Activated T-cell treated with anti-CD3 and anti-CD28 coated beads for 1 hour (primary cell): Measurements from ENCODE around the gene CRABP2.
A peak's percentile ranks its signal among the peaks of the same experiment; 100 is the strongest.

Experiments used
- DNase-seq: peaks from one replicate; pipeline ENCODE4 v3.0.0-alpha.2; 2020; ENCODE audit warnings: low read depth

The CRABP2 gene

DNA sequence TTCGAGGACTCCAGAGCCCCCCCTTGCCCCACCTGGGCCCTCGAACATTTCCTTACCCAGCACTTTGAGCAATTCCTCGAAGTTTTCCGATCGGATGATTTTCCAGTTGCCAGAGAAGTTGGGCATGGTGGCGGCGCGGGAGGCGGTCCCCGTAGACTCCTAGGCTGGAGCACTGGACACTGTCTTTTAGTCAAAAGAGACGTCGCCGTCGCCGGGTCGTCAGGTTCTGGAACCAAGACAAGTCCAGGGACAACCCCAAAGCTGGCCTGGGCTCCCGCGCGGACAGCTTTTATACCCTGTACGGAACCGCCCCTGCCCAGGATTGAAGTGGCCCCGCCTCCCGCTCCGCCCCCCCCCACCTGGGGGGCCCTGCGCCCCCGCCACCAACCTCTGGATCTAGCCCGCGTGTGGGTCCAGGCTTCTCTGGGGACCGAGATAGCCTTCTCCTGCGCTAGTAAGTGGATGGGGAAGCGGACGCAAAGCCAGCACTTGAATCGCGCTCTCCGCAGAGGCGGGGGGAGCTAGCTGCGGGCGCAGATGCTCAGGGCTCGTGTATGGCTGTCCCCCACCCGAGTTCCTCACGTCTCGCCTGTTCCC lies at the start of gene CRABP2:
CRABP2 (minus strand) TSS at position 263 of the 597 bp plus-strand sequence; CDS start at position 126, 137 bp downstream.
- DNase-seq = no peak

DNA sequence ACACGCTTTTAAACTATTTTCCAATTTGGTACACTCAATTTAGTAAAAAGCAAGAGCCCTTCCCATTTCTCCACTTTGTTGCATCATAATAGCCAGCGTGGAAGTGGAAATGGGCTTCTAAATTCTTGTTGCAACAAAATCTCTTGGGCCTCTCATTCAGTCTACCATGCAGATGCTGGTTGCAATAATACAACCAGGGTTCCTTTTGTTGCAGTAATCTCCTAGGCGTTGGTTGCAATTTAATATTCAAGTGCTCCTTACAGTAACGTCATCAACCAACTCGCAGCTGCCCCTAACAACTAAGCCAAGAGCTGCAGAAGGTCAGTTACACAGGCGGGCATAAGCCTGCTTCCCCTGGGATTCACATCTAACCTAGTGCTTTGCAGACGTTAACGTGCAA lies 48.8 kb upstream of the CRABP2 start:
- no peak for DNase-seq

DNA sequence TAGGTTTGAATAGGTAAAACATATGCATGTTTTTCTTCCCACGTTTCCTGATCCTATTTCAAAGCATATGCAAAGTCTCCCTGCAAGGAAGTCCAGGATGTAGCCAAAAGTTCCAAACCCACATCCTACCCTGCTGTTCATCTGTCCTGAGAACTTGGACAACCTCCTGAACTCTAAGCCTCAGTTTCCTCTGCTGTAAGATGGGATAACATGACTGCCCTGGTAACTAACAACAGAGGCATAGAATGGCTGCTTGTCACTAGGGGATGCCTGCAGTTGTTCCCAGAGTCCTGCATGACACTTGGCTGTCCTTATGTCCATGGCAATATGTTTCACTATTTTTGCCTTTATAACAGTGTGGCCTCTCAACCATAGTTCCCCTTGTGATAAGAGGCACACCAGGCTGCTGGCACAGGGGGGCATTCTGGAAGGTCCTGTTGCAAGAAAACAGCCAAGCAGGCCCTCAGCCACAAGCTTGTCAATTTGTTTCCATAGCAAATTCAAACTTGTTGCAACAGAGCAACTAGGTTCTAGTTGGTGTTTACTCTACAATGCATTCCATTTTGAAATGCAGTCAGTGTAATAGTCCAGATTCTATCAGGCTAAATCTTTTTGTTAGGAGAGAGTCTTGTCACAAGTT lies 47.6 kb upstream of the CRABP2 start:
- DNase-seq = no peak

DNA sequence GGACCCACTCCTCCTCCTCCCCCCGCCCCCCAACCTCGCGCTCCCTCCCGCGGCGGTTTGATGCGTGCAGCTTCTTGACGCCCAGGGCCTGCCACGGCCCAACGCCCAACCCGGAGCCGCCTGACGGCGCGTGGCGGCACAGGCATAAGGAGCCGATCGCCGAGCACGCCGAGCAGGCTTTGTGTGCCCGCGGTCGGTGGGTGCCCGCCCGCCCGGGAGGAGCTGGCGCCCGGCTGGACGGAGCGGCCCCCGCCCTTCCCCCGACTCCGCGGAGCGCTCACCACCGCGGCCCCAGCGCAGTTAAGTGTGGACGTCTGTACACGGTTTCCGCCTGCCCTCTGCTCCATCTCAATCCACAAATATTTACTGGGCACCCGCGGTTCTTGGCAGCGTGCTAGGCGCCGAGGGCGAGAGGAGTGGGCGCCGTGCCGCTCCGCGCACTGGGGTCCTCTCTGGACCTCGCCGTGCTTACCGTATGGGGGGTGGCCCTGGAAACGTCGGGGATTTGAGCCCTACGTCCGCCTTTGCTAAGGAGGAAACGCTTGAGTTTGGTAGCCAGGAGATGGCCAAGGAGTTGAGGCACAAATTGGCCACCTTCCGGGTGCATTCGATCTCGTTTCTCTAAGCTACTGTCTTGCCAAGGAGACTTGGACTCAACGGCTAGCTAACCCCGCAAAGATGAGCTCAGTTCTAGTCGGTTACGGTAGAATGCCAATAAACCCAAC lies 46.5 kb upstream of the CRABP2 start:
- DNase-seq = peak; percentile 96

DNA sequence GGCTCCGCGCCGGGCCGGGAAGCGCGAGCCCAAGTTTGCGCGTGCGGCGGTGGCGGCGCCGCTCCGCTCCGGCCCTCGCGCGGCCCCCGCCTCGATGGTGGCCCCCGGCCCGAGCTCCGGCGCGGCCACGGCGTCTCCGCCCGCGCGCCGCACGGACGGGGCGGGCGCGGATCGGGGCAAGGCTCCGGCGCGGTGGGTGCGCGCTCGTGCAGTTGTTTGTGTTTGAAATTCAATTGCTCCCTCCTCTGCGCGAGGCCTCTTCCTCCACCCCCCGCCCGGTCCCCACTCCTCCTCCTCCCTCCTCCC lies 46.0 kb upstream of the CRABP2 start, which contains the start of gene HDGF:
HDGF (minus strand) TSS at position 225 of the 306 bp plus-strand sequence. CDS start 246 bp downstream, outside the sequence.
- no peak for DNase-seq

DNA sequence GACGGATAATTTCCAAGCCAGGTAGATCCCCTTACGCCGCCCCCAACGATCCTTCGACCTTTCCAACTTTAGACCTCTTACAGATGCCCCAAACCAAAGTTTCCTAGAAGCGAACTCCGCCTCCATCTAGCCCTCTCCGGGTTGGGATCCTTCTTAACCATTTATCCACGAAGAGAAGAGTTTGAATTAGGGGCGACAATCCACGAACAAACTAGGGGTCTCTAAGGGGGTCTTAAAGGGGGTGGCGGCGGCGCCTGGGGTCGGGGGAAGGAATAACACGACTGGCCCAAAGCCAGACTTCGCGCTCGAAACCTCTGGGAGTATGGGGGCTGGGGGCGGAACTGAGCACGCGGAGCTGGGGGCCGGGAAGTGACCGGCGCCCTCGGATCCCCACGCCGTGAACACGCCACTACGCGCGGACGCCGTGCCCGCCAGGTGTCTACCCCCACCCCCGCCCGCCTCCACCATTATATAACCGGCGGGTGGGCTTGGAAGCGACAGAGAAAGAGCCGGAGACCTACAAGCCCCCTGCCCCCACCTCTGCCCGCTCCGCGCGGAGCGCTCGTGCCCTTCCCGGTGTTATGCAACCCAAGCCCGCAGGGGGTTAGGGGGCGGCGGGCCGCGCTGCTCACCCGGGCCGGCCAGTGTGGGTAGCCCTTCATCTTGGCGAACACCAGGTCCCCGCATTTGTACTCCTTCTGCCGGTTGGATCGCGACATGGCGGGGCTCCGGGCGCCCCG lies 45.5 kb upstream of the CRABP2 start:
- DNase-seq = peak; percentile 27

DNA sequence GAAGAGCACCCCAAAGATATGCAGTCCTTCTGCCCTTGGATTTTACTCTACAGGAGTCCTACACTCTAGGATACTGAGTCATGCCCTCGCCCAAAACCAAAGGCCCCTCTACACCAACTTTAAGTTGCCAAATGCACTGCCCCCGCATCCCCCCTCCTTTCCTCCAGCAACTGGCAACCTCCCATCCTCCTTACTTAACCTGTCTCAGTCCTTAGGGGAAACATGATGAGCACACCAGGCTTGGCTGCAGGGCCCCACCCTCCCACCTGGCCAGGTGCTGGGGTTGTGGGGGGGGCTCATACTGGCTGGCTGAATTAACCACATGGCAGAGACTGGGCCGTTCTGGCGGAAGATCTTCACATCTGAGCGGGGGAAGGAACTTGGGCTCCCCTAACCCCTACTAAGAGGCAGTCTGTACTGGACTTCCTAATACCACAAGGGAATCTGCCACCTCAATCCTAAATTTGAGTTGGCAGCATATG lies 44.8 kb upstream of the CRABP2 start:
- DNase-seq = no peak

DNA sequence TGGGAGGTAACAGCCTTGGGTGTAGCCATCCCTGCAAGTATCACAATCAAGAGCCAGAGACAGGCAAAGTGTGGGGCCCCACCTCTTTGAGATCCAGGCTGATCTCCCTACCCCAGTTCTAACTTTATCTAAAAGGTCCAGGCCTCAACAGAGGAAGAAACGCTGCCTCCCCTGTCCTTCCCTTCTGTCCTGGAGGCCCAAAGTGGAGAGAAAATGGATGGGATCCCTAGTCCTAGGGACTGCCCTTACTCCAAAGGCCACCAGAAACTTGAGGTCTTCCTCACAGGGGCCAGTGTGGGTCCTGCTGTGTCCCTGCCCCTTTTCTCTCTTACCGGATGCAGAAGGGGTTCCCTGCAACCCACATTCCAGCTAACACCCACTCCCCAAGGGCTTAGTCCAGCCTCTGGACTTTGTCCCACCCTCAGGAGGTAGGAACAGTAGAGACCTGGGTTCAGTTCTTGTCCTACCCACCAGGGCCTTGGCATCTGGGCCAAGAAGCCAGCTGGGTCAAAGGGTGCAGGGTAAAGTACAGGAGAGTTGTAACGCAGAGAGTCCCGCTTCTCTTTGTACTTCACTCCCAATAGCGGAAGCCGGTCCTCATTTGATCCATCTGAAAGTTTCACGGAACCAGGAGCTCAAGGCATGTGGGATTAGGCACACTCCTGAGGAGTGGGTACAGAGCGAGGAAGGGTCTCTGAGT lies 44.2 kb upstream of the CRABP2 start:
- no peak for DNase-seq

DNA sequence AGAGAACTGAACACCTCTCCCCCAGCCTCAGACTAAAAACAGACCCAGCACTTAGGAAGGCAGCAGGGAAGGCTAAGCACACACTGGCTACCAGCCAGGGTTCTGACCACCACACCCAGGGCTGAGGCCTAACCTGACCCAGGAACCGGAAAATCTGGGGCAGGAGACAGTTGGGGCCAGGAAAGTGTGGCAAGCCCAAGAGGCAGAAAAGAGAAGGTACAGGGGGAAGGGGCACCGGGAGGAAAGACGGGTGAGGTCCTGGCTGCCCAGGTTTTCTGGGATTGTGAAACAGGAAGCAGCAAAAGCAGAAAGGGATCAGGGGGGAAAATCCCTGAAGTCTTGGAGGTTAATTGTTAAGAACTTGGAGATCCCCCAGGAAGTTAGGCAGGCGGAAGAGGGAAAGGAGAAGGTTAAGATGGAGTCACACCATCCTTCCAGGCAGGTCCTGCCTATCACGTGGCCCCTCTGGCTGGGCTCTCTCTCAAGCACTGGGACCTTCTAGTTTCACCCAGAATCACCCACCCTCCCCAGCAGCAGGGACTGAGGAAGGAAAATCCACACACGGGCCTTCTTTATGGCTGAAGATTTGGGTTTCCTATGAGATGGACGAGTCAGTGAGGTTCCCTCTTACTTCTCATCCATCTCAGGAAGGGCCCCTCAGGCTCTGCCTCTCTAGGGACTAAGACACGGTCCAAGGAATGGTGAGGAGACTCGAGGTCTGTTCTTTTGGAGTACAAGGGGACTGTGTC lies 43.5 kb upstream of the CRABP2 start:
- no peak for DNase-seq

DNA sequence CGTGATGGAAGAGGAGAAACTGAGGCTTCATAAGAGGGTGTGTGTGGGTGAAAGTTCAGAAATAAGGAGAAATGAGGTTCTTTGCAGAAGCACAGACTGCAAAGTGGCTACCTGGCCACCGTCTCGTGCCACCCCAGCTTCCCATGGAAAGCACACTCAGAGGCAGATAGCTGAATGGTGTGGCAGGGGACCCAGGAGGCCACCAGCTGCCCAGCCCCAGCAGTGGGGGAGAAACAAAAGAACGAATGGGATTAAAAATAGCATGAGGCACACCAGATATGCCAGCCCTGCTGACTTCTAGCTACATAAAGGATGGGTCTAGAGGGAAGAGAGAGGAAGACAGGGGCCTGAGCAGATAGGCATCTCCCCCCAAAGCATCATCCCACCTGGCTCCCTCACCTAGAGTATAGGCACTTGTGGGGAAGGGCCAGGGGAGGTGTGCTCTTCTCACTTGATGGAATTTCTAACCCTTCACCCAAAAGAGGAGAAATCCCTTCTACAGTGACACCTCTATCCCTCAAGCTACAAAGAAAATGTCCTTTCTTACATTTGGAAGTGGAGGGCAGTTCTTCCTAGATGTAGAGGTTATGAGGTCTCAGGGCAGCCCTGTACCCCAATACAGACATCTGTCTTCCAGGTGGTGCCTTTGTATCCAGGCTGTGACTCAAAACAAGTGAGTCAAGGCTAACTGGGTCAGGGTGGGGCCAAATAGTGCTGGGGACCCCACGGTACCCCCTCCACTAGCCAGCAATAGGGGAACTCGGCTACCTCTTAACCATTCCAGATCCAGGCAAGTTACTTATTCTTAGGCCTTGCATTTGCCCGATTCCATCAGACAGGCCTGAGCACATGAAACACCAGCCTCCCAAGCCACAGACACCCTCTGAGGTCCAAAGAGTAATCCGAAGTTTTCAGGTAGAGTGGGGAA lies 42.6 kb upstream of the CRABP2 start:
- DNase-seq = no peak

DNA sequence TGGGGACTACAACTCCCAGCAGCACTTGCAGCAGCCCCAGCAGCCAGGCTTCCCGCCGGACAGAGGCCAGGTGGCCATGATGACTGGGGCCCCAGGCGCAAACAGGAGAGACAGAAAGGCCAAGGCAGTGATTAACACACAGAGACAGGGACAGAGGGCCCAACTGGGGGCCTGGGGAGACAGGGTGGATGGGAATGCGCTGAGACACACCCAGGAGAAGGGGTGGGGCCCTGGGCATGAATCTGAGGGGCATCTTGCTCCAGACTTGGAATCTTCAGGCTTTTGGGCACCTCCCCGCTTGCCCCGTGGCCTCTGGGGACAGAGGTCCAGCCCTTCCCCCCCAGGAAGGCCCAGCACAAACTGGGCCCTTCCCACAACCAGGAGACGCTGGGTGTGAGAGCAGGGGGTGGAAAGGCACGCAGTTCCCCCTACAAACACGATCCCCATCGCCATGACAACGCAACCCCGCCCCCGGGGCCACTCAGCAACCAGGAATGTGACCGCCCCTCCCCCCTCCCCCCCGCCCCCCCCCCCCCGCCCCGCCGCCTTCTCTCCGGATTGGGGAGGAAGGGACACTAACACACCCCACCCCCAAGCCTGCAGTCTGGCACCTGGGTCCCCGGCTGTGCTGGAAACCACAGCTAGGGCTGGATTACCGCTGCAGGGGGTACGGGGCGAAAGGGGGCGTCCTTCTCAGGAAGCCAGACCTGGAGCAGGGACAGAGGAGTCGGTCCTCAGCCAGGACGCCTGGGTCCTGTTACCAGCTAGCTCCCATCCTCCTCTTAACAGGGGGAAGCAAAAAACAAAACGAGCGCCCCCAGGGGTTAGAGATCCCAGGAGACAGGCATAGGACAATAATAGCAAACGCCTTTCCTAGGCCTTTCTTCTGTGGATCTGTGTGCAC lies 41.6 kb upstream of the CRABP2 start:
- peak; percentile 36 for DNase-seq

DNA sequence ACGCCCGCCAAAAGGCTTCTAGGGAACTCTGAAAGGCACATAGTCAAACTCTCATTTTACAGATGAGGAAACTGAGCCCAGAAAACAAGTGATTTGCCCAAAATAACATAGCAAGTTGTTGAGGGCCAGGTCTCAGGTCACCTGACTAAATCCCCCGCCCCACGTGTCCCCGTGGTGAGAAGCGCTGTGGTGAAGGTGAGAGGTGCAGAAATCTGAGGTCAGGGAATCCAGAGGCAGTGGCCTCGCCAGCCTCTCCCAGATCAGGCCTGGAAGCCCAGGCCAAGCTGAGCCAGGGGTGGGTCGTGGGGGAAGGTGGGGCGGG lies 41.0 kb upstream of the CRABP2 start:
- no peak for DNase-seq

DNA sequence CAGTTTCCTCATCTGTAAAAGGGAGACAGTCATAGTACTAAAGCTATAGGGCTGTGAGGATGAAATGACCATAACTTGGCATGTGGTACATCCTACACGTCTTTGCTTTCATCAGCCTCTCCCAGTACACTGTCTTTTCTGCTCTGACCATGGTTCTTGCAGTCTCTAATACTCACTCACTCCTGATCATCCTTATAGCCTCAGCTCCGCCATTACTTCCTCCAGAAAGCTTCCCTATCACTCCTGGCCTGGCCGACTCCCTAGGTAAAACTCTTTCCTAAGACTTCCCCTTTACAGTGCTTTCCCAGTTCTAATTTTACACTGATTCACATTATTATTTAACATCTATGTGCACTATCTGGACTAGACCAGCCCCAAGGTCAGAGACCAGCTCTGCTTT lies 40.5 kb upstream of the CRABP2 start:
- no peak for DNase-seq

DNA sequence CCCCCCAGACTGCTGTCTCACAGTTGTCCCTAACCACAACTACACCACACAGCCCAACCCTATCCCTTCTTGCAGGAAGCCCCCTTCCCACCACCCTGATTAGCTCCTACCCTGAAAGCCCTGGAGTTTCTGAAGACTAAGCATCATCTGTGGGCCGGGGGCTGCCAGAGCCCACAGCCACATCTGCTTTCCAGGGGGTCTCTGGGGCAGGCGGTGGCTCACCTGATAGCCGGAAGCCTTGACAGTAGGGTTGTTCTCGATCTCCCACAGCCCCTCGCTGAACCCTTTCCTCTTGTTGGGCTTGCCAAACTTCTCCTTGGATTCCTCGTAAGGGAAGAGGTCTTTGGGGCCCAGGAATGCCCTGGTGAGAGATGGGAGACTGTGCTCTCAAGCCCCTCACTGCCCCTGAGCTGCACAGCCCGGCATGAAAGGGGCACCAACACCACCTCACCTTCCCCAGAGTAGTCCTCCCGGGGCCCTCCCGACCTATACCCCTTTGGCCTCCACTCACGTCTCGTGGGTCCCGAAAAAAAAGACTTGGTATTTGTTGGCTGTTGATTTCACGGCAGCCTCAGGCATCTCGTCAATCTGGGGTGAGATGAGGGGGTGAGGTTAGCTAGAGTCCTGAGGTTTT lies 39.5 kb upstream of the CRABP2 start:
- DNase-seq = no peak

DNA sequence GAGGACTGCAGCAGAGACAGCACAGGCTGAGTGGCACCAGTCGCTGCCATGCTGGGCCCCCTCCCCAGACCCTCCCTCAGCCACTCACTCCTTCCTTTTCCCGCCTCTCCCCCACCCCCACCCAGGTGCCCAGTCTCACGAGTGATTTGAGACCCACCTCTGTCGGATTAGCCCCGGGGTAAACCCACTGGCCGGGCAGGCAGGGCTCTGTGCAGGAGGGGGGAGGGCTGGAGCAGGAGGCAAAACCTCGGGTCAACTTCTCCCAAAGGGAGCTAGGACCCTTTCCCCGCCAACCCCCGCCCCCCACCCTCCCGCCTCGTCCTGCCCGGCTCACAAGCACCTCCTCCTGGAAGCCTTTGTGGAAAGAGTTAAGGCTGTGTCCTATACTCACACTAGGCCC lies 39.0 kb upstream of the CRABP2 start:
- no peak for DNase-seq

DNA sequence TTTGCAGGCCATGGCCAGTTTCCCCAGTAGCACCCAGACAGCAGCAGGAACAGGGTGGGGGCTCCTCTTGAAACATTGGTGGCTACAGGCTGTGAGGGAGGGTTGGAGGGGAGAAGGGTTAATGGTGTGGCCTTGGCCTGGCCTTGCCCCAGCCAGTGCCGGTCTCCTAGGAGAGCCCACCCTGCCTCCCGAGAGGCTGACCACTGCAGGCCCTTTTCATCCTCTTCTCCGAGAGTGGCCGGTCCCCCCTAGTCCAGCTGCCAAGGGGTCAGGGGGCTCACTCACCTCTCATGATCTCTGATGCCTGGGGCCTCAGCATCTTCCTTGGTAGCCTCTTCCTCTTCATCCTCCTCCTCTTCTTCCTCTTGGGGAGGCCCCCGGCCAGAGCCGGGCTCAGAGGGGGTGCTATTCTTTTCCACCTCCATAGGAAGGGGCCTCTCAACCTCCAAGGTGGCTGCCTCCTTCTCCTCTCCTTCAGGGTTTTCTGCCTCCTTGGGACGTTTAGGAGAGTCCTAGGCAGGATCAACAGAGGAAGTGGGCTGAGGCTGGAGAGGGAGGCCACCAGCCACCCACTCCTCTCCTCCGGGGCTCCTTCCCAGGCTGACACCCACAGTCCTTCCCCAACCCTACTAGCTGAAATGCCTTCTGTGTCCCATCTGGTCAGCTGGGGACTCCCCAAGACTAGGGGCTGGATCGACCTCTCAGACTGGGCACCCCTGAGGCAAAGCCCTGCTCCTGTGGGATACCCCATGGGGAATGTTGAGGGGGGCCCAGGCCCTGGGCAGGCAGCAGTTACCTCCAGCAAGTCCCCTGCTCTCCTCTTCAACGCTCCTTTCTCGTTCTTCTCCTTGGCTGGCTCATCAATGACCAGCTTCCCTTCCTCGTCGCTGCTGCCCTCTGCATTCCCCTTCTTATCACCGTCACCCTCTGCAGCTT lies 38.3 kb upstream of the CRABP2 start:
- DNase-seq = no peak

DNA sequence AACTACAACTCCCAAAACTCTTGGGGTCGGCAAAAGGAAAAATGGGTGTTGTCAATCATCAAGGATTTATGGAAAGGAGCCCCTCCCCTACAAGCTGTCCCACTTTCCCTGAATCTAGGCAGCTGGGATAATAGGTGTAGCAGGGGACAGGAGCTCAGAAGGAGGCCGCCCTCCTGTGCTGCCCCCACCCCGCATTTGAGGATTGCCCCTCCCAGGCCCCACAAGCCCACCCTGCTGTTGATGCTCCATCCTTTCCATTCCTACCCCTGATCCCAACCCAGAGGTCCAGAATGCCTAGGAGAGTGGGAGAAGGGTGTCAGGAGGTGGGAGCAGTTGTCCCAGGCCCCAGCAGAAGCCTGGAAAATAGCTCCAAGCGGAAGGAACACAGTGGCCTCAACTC lies 37.4 kb upstream of the CRABP2 start:
- no peak for DNase-seq

DNA sequence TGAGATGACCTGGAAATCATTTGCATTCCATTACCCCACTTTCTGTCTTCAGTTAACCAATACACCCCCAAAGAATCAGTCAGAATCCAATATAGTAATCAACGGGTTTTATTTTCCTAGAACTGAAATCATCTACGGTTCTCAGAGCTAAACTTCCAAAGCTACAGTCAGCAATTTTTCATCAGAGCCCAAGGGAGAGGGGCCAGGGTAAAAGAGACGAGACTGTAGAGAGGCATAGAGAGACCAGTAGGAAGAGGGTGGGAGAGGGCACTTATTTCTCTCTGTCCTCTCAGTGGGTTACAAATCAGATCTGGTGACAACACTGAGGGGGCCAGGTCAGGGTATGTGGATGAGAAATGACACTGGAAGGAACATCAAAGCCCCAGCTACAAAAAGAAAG lies 36.6 kb upstream of the CRABP2 start:
- no peak for DNase-seq
